HG03558 (cell line): ENCODE data around the gene SRMS.
"Not testable (repeated sequence)": the region's sequence is repeated elsewhere in the genome, so short reads cannot be mapped to it uniquely, and the experiment has no call there.

Experiments used
- ATAC-seq: cut with Tn5 transposase; IDR thresholded peaks from one replicate; pipeline ENCODE4 v1.9.1; 2021; ENCODE audit warnings: moderate number of reproducible peaks; ENCODE audit not compliant: unreplicated experiment; ENCODE audit errors: extremely low read depth

The SRMS gene

DNA sequence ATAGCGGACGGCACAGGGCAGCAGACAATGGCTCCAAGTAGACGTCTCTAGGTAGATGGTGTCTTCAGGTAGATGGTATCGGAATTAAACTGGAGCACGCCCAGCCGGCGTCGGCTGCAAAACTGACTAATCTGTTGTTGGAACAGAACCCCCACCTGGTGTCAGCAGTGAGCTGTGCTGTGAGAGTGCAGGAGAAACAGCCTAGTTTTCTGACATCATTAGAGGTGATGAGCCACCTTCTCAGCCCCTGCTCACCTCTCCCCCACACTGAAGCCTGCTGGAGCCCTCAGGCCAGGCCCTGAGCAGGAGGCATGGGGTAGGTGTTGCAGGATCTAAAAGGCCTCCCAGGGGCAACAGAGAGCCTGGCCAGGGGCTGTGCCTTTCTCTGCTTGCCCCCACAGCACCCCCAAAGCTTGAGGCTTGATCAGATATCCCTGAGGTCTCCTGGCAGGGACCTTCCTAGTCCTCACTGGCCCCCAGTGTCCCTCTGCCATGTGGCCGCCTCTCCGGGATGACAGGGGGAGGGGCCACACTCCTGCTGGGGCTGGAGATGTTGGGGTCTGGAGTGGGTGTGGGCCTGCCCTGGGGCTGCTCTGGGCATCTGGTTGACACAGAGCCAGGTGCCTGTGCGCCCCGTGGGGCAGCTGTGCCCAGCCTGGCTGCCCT lies 33.4 kb upstream of the SRMS start:
- ATAC-seq, result no peak

DNA sequence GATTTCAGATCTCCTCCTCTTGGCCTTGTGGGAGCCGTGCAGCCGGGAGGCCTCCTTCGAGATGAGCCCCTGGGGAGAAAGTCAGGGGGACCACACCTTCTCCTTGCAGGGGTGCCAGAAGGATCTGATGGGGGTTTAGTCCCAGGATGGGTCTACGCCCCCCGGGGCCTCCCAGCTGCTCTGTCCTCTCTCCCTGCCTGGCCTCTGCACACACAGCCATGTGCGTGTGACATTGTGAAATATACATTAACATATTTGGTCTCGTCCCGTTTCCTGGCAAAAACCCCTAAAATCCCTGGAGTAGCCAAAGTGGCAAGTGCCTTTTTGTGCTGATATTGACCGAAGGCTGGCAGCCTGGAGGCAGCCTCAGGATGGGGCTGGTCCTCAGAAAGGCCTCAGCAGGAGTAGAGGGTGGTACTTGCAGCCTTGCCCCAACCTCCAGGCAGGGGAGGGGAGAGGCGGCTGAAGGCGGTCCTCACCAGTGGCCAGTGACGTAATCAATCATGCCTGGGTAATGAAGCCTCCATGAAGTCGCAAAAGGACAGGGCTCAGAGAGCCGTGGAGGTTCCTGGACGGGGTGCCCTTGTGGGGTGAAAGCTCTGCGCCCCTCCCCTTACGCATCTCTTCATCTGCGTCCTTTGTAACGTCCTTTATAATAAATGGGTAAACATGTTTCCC lies 31.6 kb upstream of the SRMS start:
- no peak for ATAC-seq

DNA sequence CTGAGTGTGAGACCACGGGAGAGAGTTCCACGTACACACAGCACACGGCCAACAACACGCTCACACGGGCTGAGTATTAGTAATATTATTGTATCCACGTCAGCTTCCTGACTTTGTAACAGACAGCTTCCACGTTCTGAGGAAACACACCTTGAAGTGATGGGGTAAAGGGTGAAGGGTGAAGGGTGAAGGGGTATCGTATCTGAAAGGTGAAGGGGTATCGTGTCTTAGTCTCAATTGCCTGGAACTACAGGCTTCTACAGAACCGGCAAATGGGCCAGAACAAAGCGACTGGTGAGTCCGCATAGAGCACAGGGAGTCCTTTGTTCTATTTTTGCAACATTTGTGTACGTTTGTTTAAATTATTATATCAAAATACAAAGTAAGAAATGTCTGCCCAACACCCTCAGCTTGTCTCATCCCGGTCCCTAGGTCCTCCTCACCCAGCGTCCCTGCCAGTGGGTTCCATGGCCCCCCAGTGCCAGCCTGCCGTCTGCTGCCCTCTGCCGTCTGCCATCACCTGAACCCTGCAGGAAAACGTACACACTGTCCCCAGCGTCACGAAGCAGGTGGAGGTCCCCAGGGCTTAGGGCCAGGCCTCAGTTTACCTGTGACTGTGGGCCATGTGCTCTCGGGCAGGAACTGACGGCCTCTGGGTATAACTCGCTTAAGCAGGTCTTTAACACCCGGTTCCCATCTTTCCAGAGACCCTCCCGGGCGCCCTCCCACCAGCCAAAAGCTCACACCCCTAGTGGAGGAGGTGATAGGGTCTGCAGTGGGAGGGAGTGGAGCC lies 30.9 kb upstream of the SRMS start:
- ATAC-seq, result no peak

DNA sequence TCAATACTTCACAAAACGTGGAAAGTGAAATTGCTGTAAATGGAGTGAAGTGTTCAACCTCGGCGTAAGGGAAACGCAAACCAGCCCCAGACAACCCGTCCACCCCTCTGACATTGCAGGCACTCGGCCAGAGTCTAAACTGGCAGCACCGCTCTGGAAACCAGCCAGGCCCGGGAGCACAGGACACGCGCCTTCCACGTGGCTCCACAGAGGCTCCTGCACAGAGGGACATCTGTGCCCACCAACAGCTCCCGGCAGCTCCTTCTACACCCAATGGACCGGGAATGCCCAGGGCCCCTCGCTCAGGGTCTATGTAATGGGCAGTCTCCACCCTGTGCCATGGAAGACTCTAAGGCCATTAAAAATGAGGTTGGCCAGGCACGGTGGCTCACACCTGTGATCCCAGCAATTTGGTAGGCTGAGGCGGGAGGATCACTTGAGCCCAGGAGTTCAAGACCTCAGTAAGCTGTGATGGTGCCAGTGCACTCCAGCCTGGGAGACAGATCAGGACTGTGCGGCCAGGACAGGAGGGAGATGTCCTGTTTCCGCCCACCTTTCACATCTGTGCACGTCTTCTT lies 29.9 kb upstream of the SRMS start:
- no peak for ATAC-seq

DNA sequence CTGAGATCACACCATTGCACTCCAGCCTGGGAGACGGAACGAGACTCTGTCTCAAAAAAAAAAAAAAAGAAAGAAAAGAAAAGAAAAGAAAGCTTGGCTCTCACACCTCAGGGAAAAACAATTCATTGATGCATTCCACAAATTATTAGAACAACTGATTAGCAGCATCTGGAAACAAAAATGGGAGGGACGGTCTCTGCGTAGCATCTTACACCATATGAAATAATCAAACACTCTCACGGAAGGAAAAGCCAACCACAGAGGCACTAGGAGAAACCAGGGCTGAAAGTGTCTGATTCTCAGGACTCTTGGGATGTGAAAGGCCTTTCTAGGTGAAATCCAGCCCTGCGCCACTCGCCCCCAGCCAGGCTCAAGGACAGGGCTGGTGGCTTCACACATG lies 28.8 kb upstream of the SRMS start:
- ATAC-seq, result no peak

DNA sequence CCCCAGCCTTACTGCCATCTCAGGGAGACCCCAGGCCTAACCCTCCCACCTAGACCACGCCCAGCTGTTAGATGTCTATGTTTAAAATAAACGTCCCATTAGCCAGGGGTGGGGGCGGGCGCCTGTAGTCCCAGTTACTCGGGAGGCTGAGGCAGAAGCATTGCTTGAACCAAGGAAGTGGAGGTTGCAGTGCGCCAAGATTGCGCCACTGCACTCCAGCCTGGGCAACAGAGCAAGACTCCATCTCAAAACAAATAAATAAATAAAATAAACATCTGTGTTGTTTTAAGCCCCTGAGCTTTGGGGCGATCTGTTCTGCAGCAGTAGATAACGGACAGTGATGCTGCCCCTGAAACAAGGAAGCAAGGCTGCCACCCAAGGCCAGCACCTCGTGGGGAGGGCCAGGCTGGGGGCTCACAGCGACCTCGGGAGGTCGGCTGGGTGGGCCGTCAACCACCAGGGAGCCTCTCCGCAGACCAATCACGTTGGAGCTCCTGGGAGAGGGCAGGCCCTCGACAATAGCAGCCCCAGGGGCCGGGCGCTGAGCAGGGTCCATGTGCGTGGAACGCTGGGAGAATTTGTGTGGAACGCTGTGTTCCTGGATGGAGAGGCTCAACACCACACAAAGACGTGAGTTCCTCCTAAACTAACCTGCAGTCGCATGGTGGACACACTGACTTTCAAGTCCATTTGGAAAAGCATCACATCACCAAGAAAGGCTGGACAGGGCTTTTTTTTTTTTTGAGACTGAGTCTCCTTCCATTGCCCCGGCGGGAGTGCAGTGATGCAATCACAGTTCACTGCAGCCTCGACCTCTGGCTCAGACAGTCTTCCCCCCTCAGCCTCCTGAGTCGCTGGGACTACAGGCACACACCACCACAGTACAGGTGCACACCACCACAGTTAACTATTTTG lies 27.5 kb upstream of the SRMS start:
- ATAC-seq, result no peak

- ATAC-seq, result no peak
Observed at GRCh38 chr20:63574156-63574828, 26.7 kb upstream of the SRMS start, which contains the start of gene HELZ2. Gene HELZ2, minus strand, starts transcription at chr20:63574239. Its CDS starts 1,854 bp downstream, at chr20:63572385.

- no peak for ATAC-seq
Observed at GRCh38 chr20:63573647-63574131, 26.1 kb upstream of the SRMS start.

- no peak for ATAC-seq
Observed at GRCh38 chr20:63572788-63573646, 25.5 kb upstream of the SRMS start.

- ATAC-seq, result no peak
Observed at GRCh38 chr20:63572071-63572787, 24.7 kb upstream of the SRMS start.

DNA sequence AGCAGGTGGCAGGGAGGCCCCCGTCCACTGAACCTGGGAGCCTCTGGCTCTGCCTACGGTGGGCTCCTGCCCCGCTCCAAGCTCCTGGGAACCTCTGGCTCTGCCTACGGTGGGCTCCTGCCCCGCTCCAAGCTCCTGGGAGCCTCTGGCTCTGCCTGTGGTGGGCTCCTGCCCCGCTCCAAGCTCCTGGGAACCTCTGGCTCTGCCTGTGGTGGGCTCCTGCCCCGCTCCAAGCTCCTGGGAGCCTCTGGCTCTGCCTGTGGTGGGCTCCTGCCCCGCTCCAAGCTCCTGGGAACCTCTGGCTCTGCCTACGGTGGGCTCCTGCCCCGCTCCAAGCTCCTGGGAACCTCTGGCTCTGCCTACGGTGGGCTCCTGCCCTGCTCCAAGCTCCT lies 23.5 kb upstream of the SRMS start:
- not testable (repeated sequence) for ATAC-seq

DNA sequence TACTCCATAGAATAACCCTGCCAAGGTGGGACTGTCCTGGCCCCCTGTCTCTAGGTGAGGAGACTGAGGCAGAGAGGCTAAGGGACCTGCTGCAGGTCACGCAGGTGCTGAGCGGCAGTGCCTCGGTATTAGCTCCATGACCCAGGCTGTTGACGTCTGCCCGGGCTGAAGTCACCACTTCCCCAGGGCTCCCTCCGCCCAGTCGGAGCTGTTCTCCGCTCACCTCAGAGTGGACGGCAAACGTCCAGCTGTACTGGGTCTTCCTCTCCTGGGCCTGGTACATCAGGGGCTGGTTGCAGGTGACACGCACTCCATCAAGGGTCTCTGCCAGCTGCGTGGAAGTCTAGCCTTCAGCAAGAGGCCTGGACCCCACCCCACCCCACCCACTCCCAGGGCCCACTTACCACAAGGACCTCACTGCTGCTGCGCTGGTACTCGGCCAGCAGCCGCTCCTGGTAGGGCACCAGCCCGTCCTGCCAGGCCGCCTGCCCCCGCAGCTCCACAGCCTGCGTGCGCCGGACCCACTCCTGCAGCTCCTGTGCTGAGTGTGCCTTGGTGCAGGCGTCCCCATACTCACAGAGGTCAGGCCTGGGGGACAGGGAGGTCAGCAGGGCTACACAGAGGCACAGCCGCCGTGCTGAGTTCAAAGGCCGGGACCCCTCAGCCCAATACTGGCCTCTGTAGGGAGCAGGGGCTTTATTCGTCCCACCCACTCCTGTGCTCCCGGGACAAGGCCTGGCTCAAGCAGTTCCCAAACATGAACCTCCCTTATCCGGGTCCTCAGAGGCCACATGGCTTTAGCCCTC lies 22.9 kb upstream of the SRMS start:
- no peak for ATAC-seq

DNA sequence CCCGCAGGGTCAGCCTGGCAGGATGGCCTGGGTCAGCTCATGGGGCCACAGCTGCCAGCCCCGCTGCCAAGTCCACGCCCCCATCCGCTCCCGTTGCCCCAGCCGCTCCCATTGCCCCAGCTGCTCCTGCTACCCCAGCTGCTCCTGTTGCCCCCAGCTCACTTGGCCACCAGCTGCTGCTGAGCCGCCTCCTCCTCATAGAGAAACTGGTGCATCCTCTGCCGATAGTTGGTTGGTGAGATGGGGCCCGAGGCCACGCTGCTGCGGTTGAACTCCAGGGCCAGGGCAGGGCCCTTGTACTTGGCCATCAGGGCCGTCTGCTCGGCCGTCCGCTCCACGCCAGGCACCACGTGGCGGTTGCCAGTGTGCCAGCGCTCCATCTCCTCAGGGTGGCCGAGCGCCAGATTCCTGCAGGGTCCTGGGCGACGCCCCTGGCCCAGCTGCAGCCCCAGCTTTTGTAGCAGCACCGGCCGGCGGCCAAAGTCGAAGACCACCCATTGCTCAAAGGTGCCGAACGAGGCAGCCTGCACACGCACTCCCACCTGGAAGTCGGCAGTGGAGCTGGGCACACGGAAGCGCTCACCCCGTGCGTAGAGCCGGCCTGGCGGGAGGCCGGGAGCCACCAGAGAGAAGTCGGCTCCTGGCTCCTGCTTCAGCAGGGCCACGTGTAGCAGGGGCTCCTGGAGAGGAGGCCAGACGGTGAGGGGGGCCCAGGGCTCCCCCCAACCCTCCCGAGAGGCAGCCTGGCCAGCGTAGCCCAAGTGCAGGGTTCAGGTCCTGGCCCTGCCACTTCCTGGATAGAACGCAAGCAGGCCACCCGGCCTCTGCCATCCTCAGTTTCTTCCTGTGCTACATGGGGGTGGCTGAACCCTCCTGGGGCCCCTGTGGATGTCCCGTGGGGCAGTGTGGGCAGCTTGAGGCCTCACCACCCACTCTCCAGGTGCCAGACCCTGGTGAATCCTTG lies 21.7 kb upstream of the SRMS start:
- ATAC-seq, result no peak

DNA sequence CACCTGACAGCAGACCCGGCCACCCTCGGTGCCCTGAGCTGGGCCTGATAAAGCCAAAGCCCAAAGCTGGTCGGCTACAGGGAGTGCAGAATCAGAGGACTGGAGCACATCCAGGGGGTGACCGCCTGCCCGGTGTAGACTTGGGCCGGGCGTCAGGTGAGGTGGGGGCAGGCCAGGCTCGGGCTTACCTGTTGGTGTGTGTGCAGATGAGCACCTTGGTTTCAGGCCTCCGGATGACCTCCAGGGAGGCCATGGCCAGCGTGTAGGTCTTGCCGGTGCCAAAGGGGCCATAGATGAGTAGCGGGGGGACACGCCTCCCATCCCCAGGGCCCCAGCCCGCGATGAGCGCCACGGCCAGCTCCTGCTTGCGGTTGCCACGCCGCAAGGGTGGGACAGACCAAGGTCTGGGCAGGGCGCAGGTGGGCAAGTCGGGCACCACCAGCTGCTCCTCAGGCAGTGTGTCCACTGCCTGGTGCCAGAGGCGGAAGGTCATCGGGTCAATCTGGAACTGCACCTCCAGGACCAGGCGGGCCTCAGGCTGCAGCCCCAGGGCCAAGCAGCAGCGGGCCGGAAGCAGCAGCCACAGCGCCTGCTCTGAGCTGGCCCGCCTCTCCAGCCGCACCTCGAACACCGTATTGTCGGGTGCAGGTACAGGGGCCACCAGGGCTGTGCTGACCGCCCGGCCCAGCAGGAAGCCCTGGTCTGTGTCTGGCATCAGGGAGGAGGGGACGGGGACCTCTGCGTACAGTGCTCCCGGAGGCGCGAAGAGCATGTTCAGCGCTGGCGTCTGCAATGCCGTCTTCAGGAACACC lies 20.8 kb upstream of the SRMS start:
- ATAC-seq, result no peak
